Measurements from ENCODE around the gene STXBP6. TPM values are rescaled to one million over a fixed set of nuclear protein-coding genes. Genes with fewer than 3 reads are reported as not detected.

STXBP6 gene
- total RNA-seq, 1 donor from 2014 or later = not detected

DNA sequence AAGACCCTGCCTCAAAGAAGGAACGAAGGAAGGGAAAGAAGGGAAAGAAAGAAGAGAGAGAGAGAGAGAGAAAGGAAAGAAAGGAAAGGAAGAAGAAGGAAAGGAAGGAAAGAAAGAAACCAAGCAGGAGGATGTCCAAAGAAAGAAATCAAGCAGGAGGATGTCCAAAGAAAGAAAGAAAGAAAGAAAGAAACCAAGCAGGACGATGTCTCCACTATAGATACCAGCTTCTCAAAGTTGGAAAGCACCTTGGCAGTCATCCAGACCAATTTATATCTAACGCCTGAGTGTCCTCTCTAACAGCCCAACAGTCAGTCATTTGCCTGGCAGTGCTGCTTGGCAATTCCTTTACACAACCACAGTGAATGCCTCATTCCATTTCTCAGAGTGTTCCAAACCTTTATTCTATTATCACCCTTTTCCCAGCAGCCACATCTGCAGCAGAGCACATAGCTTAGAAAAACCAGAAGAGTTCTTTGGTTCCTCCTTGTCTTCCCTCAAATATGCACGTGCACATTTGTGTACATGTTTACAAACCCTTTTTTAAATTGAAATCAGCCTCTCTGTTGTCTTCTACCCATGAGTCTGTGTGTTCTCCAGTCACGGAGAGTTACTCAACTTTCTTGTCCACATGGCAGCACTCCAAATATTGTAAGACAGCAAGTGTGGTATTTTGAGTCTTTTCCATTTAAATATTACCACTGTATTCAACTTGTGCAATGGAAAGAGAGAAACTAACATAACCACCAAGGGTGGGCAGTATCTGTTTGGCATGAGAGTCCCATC is 138.4 kb downstream of the STXBP6 start:
- peaks cover 13% of the 10 kb centered on the region for H3K27me3 Mint-ChIP-seq
- no peaks in the 10 kb centered on the region for H3K4me1 Mint-ChIP-seq
- H3K4me3 Mint-ChIP-seq = no peak overlapping the region
- H3K27ac Mint-ChIP-seq = no peak overlapping the region
- no peaks in the 10 kb centered on the region for H3K36me3 Mint-ChIP-seq (ENCODE audit: low read depth)
- H3K9me3 Mint-ChIP-seq = no peaks in the 10 kb centered on the region
- no peak for DNase-seq
- intact Hi-C loops (cut with micrococcal nuclease) = no loop called here

DNA sequence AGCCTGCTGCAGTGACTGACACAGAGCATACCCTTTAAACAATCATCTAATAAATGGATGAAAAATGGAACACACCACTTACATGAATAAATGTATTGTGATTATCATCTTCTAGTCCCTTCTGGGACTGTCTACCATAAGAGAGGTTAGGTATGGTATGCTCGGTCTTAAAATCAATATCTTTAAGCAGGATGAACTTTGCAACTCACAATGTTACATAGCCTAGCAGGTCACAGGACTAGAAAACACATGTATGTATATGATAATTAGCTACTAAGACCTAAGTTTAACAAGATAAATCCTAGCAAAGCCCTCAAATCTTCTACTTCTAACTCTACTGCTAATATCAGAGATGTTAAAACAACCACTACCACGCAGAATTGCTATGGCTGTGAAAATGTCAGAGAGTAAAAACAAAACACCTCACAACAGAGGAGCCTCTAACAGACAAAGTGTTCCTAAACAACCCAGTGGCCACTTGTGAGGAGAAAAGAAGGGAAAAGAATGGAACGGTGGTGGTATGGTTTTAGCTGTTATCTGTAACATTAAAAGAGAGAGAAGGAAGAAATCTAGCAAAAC is 139.4 kb downstream of the STXBP6 start:
- H3K9me3 Mint-ChIP-seq = no peaks in the 10 kb centered on the region
- intact Hi-C loops (cut with micrococcal nuclease) = no loop called here
- no peak for DNase-seq

DNA sequence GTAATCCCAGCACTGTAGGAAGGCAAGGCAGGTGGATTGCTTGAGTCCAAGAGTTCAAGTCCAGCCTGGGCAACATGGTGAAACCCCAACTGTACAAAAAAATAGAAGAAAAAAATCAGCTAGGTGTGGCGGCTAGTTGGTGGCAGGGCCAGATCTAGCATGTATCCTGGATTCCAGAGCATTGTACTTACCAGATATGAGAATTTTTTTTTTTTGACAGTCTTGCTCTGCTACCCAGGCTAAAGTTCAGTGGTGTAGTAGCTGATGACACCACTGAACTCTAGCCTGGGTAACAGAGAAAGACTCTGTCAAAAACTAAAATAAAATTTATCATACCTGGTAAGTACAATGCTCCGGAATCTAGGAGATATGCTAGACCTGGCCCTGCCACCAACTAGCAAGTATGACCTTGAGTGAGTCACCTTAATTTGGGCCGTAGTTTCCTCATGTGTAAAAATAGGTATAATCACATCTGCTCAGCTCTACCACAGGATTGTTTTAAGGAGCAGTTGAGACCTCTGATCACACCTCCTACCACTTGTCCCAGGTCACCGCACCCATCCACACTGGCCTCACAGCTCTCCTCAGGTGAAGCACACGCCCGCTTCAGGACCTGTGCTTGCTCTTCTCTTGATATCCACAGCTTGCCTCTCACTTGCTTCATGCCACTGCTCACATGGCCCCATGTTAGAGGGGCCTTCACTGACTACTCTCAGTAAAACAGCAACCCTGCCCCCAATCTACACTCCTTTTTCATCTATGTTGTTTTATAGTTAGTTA is 140.2 kb downstream of the STXBP6 start:
- no peak overlapping the region for H3K27ac Mint-ChIP-seq
- DNase-seq = no peak
- H3K27me3 Mint-ChIP-seq = peaks cover 13% of the 10 kb centered on the region
- intact Hi-C loops (cut with micrococcal nuclease) = no loop called here
- no peaks in the 10 kb centered on the region for H3K9me3 Mint-ChIP-seq
- no peaks in the 10 kb centered on the region for H3K4me1 Mint-ChIP-seq
- H3K36me3 Mint-ChIP-seq (ENCODE audit: low read depth) = no peaks in the 10 kb centered on the region
- H3K4me3 Mint-ChIP-seq = no peak overlapping the region

More for the DNA sequence above, 139.4 kb downstream of the STXBP6 start:
- Mint-ChIP-seq H3K36me3 (ENCODE audit: low read depth) (no peaks in the 10 kb centered on the region), H3K4me3 (no peak overlapping the region), H3K27me3 (peaks cover 14% of the 10 kb centered on the region), H3K27ac (no peak overlapping the region), H3K4me1 (no peaks in the 10 kb centered on the region)

DNA sequence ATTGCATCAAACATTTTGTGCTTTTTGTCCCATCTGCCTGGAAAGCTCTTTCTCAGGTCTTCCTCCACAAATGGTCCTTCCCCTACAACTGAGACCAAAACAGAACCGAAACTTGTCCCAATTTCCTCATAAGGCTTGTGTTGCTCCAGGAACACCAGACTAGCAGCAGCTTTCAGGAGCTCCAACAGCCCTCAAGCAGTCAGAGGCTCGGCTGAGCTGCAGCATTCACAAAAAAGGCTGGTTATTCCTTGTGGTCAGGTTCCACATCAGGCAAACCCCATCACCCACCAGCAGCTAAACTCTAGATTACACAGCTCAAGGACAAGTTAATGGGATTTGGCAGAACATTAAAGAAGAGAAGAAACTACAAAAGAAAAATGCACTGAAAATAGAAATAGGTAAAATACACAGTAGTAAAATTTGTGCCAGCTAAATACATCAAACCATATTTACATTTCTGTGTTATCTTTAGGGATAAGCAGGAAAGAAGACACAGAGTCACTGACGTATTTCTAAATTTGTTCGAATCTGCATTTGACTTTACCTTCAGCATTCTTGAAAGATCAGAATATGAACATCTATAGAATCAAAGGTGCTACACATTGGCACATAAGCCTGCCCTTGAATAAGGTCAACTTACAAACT is 141.2 kb downstream of the STXBP6 start:
- Mint-ChIP-seq H3K9me3 (no peaks in the 10 kb centered on the region), H3K27ac (no peak overlapping the region), H3K4me1 (no peaks in the 10 kb centered on the region), H3K27me3 (peaks cover 9% of the 10 kb centered on the region), H3K36me3 (ENCODE audit: low read depth) (no peaks in the 10 kb centered on the region), H3K4me3 (no peak overlapping the region)
- intact Hi-C loops (cut with micrococcal nuclease) = no loop called here
- no peak for DNase-seq

DNA sequence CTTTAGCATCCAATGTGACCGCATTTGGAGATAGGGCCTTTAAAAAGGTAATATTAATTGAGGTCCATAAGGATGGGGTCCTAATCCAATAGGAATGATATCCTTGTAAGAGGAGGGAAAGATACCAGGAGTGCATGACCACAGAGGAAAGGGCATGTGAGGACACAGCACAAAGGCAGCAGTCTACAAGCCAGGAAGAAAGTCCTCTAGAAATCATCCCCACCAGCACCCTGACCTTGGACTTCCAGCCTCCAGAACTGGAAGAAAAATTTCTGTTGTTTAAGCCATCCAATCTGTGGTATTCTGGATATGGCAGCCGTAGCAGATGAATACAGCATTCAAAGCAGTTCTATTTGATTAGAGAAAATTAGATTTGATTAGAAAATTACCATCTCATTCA is 145.4 kb downstream of the STXBP6 start:
- Mint-ChIP-seq H3K36me3 (ENCODE audit: low read depth) (no peaks in the 10 kb centered on the region), H3K27ac (no peak overlapping the region), H3K27me3 (peaks cover 16% of the 10 kb centered on the region), H3K9me3 (no peaks in the 10 kb centered on the region), H3K4me1 (no peaks in the 10 kb centered on the region), H3K4me3 (no peak overlapping the region)
- intact Hi-C loops (cut with micrococcal nuclease) = no loop called here
- DNase-seq = no peak

DNA sequence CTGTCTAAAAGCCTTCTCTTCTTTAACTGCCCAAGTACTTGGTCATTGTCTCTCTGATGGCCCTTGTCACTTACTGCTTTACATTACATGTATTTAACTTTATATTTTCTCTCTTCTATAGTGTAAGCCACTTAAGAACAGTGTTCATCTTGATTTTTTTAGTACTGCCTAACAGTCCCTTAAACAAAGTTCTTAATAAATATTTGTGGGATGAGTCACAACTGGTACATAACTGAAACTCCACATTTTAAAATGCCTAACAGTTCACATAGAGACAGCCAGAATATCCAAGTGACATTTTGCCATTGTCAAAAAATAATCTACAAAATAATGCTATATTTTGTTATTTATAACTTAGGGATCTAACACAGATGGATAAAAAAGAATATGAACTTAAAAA is 146.6 kb downstream of the STXBP6 start:
- Mint-ChIP-seq H3K4me3 (no peak overlapping the region), H3K4me1 (no peaks in the 10 kb centered on the region), H3K27me3 (peaks cover 16% of the 10 kb centered on the region), H3K9me3 (no peaks in the 10 kb centered on the region), H3K36me3 (ENCODE audit: low read depth) (no peaks in the 10 kb centered on the region), H3K27ac (no peak overlapping the region)
- intact Hi-C loops (cut with micrococcal nuclease) = no loop called here
- DNase-seq = no peak

DNA sequence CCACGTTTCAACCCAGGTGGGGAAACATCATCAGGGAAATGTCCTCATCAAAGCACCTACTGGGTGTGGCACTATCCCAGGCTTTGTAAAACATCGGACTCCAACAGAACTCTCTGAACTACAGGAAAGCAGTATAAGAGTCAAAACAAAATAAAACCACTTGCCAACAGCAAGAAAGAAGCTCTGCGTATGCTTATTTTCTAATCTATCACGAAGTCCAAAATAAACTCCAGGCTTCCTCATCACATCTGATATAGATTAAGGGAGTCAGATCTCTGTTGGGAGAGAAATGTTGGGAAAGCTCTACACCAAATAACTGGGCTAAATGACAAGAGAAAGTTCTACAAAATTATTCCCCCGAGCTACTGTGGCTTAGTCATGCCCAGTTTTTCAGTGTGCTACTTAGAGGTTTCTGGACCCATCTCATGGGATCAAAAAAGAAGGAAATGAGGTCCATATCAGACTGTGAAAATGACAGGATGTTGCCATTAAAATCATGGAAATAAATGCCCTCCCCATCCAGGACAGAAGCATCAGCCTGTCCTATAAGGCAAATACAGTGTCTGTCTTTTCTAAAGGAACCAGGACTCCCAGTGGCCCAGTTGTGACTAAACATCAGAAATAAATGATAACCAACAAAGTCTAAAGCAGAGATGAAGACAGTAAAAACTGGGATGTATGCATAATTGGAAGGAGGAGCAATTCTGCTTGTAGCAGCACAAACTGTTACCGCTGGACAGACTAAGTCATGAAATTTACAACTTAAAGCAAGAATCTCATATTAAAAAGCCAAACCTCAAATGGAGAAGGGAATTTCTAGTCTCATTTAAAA is 149.5 kb downstream of the STXBP6 start:
- Mint-ChIP-seq H3K9me3 (no peaks in the 10 kb centered on the region), H3K27ac (no peak overlapping the region), H3K4me1 (no peaks in the 10 kb centered on the region), H3K4me3 (no peak overlapping the region), H3K27me3 (peaks cover 10% of the 10 kb centered on the region), H3K36me3 (ENCODE audit: low read depth) (no peaks in the 10 kb centered on the region)
- intact Hi-C loops (cut with micrococcal nuclease) = no loop called here
- DNase-seq = no peak

DNA sequence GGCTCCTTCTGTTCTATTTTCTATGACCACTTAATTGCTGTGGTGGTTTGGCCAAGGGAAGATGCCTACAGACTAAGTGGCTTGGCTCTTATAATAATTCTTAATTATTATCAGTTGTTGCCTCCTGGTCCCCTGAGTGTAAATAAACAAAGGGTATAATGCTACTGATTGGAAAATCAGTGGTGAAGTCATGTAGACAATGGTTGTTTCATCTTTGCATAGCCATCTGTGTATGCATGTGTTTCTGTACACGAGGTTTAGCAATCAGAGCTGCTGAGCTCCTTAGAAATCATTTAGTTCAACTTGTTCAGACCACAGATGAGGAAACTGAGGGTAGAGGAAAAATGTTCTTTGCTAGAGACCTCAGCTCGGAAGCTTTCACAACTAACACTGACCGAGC is 152.2 kb downstream of the STXBP6 start:
- H3K9me3 Mint-ChIP-seq = no peaks in the 10 kb centered on the region
- H3K36me3 Mint-ChIP-seq (ENCODE audit: low read depth) = no peaks in the 10 kb centered on the region
- H3K4me1 Mint-ChIP-seq = no peaks in the 10 kb centered on the region
- no peak overlapping the region for H3K4me3 Mint-ChIP-seq
- intact Hi-C loops (cut with micrococcal nuclease) = no loop called here
- peaks cover 10% of the 10 kb centered on the region for H3K27me3 Mint-ChIP-seq
- no peak for DNase-seq
- no peak overlapping the region for H3K27ac Mint-ChIP-seq

DNA sequence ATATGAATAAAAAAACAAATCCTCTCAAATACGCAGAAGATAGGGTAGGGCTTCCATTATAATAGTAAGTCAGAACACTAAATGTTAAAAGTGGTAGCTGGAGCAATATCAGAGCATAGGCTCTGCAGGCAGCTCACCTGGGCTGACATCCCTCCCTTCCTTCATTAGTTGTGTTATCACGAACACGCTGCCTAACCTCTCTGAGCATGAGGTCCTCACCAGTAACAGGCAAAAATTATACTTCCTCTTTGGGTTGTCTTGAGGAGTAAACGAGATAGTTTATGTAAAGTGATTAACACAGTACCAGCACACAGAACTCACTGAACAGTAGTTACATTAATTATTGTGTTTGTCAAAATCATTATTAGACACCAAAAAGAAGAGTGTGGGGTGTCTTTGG is 154.3 kb downstream of the STXBP6 start:
- no peaks in the 10 kb centered on the region for H3K4me1 Mint-ChIP-seq
- H3K36me3 Mint-ChIP-seq (ENCODE audit: low read depth) = no peaks in the 10 kb centered on the region
- H3K27me3 Mint-ChIP-seq = peaks cover 2% of the 10 kb centered on the region
- H3K4me3 Mint-ChIP-seq = no peak overlapping the region
- no peak for DNase-seq
- no peaks in the 10 kb centered on the region for H3K9me3 Mint-ChIP-seq
- intact Hi-C loops (cut with micrococcal nuclease) = no loop called here
- no peak overlapping the region for H3K27ac Mint-ChIP-seq

DNA sequence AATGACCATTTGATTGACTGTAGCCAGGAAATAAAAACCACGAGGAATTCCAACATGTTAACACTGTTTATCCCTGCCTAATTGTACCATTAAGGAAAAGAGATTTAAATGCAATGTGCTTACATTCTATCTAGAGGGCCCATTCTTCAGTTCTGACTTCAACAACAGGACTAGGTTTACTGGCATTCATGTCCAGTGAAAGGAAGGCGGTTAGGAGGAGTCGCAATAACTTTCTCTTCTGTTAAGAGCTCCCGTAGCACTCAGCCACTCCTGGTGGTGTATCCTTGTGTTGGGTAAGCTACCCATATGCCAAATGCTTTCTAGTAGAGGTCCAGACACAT is 154.7 kb downstream of the STXBP6 start:
- no peaks in the 10 kb centered on the region for H3K36me3 Mint-ChIP-seq (ENCODE audit: low read depth)
- no peaks in the 10 kb centered on the region for H3K27me3 Mint-ChIP-seq
- no peak overlapping the region for H3K27ac Mint-ChIP-seq
- no peak overlapping the region for H3K4me3 Mint-ChIP-seq
- H3K4me1 Mint-ChIP-seq = no peaks in the 10 kb centered on the region
- no peak for DNase-seq
- intact Hi-C loops (cut with micrococcal nuclease) = no loop called here
- no peaks in the 10 kb centered on the region for H3K9me3 Mint-ChIP-seq

DNA sequence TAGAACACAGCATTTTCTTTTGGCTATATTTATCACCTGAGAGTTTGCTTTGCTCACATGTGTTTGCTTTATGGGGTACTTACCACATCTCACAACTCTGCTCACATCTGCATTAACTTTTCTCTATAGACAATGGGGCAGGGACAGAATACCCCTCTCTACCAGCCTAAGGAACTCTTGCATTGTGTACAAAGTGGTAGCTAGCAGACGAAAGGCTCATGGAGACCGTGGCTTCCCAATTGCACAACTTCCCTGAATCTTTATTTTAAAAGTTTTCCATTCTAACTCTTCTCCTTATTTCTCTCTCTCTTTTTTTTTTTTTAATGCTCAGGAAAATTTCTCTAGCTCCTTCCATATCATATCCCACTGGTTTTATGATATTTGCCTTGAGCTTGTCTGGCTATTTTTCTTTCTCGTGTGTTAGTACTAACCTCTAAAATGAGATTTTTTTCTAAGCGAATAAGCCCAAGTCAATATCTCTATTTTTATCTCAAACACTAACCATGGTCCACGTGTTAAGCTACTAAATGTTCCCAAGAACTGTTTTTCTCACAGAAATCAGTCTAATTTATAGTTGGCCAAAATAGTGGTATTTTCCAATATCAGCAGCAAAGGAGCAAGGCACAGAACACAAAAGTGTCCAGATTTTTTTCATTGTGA is 155.2 kb downstream of the STXBP6 start:
- Mint-ChIP-seq H3K4me1 (no peaks in the 10 kb centered on the region), H3K27me3 (no peaks in the 10 kb centered on the region), H3K27ac (no peak overlapping the region), H3K36me3 (ENCODE audit: low read depth) (no peaks in the 10 kb centered on the region), H3K4me3 (no peak overlapping the region), H3K9me3 (no peaks in the 10 kb centered on the region)
- intact Hi-C loops (cut with micrococcal nuclease) = no loop called here
- DNase-seq = no peak

DNA sequence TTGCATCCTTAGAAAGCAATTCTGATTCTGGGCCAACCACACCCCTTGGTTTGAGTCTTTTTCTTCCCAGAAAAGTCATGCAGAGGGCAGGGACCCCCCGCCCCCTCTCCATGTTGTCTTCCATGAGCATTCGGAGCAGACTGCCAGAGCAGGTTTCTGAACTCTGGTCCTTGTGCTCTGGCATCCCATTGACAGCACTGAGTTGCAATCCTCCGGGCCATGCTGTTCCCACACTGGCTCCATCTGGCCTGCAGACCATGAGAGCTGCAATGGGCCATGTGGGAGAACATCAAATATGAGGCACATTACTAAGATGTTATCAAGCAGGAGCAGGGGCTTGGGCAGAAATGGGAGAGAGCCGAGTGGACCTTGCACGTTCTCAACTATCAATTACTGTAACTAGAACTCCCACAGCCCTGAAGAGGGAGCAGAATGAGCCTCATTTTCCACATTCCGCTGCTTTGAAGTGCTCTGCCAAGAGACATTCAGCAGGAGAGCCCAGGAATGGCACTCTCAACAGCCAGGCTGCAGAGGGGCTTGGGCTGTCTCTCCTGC is 157.4 kb downstream of the STXBP6 start:
- no peaks in the 10 kb centered on the region for H3K4me1 Mint-ChIP-seq
- DNase-seq = no peak
- H3K36me3 Mint-ChIP-seq (ENCODE audit: low read depth) = no peaks in the 10 kb centered on the region
- no peaks in the 10 kb centered on the region for H3K9me3 Mint-ChIP-seq
- intact Hi-C loops (cut with micrococcal nuclease) = no loop called here
- no peak overlapping the region for H3K4me3 Mint-ChIP-seq
- H3K27ac Mint-ChIP-seq = no peak overlapping the region
- H3K27me3 Mint-ChIP-seq = no peaks in the 10 kb centered on the region

DNA sequence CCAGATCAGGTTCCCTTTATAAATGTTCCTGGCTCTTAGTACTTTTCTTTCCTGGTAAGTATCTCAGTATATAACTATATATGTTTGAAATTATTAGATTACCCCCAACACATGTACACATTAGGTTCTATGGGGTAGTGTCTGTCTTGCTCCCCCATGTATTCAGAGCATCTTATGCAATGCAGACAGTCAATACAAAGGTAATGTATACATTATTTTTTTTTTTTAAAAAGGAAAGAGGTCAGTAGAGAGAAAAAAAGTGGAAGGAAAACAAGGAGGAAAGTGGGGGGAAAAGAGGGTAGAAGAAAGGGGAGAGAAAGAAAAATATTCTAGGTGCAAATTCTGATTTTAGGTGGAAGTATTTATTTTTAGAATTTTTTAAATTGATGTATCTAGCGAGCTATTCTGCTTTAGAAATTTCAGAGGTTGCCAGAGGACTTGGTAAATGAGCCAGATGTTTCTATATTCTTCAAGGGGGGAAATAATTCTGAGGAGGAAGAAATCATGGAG is 157.9 kb downstream of the STXBP6 start:
- Mint-ChIP-seq H3K36me3 (ENCODE audit: low read depth) (no peaks in the 10 kb centered on the region), H3K4me3 (no peak overlapping the region), H3K9me3 (no peaks in the 10 kb centered on the region), H3K27ac (no peak overlapping the region), H3K27me3 (no peaks in the 10 kb centered on the region), H3K4me1 (no peaks in the 10 kb centered on the region)
- intact Hi-C loops (cut with micrococcal nuclease) = no loop called here
- DNase-seq = no peak

All from activated CD4-positive, alpha-beta T cell treated with anti-CD3 and anti-CD28 coated beads, Interleukin-2, amount 10 ng/mL, durations not matched to agents 24 days and 14 days (primary cell).